Measurements from ENCODE around the gene SPACA9. TPM values are rescaled to one million over a fixed set of nuclear protein-coding genes. Genes with fewer than 3 reads are reported as not detected.
A peak's percentile ranks its signal among the peaks of the same experiment; 100 is the strongest.

Gene SPACA9
- total RNA-seq, 1 experiment from 2014 or later: 3.8 TPM

GRCh38 chr9:132894346-132894745, 15.6 kb downstream of the SPACA9 start:
- no peak for DNase-seq (ENCODE audit: low read depth)

DNA sequence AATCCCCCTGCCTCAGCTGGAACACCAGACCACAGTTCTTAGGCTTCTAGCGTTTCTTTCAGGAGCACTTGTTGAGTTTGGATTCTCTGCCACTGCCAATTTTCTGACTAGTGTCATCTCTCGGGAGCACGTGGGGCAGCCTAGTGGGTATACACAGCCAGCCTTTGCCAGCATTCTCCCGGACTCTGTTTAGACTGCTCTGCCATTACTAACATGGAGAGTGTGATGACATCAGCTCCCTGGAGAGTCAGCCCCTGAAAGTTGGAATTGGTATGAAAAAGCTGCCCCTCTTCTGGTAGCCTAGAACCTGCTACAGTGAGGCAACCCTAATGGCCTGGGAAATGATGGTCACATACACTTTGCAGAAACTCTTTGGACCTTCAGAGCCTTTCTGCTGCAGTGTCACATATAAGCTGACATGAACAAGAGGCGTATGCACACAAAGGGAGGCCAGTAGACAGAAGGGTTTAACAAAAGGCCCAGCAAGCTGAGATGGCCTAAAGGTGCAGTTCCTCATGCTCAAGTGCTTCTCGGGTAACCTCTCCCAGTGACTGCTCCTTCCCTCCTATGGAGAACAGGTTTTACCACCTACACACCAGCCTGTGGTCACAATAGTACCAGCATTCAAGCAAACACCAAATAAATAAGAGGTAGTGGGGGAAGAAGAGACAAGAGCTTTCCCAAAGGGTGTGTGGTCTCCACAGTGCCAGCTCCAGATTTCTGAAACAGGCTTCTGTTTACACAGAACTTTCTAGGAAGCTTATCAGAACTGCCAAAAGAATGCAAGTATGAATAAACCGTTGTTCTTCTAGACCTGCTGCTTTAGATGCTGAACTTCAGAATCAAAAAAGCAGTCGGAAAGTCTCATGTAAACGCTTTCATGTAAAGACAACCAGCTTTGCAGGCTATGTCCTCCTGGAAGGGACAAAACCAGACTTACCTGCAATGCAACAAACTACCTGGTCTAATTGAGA, 16.5 kb downstream of the SPACA9 start:
- DNase-seq (ENCODE audit: low read depth): no peak

GRCh38 chr9:132896264-132896663, 17.6 kb downstream of the SPACA9 start:
- no peak for DNase-seq (ENCODE audit: low read depth)

DNA sequence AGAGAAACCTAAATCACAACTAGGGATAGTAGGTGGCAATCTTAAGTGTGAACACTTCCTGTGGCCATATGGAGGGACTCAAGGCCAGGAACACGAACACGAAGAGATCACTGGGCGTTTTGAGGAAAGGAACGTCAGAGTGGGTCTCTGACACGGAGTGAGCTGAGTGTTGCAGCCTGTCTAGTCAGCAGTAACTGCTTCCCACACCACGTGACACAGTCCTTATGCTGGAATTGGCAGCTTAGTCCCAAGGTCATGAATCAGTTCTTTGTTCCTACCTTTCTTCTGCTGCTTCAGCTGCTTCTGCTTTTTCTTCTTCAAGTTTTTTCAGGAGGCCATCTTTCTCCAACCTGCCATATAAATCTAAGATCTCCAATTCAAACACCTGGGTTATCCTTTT, 18.2 kb downstream of the SPACA9 start:
- no peak for DNase-seq (ENCODE audit: low read depth)

DNA sequence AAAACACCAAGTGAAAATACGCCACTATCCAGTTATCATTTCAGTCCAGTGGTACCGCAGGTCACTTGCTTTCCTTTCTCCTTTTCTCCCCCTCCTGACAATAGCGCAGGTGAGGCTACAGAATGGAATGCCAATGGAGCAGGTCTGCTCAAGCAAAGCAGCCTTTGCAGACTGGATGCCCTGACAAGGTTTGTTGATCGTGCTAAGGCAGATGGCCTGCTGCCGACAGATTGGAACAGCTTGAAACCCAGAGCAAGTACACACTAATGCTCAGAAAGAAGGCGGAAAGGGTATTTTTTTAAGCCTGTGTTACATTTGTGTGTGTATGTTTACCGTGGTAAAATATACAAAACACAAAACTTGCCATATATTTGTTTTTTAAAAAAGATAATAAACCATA, 19.4 kb downstream of the SPACA9 start:
- no peak for DNase-seq (ENCODE audit: low read depth)

GRCh38 chr9:132901858-132902831, 23.4 kb downstream of the SPACA9 start:
- DNase-seq (ENCODE audit: low read depth): peak; percentile 78

DNA sequence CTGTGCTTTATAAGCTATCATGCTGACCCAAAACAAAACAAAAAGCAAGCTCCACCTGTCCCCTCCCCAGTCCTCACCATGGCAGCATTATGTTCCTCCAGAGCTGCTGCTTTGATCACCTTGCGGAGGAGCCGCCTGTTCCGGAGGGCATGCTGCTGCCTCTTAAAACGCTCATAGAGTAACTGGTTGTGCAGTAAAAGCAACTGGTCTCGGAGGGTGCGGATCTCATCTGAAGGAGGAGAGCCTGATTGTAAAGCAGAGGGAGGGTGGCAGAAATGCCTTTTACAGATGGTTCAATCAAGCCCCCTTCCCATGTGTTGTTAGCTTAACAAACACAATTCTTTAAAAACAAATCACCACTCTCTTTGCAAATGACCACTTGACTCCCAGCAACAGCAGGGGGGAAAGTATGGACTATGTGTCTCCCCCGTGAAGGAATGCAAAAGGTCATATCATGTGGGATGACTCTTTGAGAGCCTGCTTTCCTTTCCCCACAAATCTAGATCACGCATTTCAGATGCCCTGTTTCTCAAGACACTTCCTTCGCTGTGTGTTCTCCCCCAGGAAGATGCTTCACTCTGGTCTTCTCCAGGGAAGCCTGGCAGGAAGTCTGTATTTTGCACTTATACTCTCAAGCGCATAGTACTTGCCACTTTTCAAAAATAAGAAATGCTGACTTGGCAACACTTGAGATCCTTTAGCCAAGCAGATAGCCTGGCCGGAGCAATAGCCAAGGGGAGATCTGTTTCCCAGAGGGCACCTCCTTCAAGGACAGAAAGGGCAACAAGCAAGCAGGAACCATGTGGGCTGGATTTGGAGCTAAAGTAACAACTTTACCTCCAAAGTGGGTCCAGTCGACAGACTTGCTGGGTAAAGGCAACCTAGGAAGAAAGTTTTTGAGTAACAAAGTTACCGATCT, 25.1 kb downstream of the SPACA9 start:
- DNase-seq (ENCODE audit: low read depth): no peak

DNA sequence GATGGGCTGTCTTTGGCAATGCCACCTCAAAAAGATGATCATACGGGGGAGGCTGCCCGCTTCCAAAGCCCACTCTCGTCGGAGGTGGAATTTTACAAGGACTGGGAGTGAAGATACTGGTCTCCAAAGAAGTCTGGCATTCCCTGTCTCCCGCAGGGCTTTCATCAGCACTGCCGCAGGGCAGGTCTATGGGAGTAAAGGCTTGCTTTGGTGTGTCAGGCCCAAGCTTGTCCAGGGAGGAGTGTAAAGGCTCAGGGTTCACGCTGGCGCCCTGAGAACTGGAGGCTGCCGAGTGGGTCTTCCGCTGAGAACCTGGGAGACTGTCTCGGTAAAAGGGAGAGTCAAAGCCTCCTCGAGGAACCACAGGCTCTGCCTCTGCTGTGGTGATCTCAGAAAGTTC, 27.0 kb downstream of the SPACA9 start:
- DNase-seq (ENCODE audit: low read depth): no peak

- DNase-seq (ENCODE audit: low read depth): no peak
Measured at GRCh38 chr9:132908635-132909034, 29.9 kb downstream of the SPACA9 start.

DNA sequence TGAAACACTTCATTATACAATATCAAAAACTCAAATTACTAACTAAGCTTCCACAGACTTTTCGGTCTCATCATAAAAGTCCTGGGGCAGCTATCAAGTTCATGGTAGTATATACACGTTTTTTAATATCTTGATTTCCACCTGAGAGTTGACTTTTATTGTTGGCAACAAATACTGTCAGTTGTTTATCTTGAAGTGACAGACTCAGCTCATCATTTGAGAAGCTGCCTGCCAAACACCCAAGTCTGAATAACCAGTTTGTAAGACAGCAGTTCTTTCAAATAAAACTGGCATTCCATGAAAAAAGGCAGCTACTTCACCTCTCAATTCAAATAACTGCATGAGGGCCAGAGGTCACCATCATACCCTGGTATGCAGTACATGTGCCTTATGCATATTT, 30.6 kb downstream of the SPACA9 start:
- no peak for DNase-seq (ENCODE audit: low read depth)

DNA sequence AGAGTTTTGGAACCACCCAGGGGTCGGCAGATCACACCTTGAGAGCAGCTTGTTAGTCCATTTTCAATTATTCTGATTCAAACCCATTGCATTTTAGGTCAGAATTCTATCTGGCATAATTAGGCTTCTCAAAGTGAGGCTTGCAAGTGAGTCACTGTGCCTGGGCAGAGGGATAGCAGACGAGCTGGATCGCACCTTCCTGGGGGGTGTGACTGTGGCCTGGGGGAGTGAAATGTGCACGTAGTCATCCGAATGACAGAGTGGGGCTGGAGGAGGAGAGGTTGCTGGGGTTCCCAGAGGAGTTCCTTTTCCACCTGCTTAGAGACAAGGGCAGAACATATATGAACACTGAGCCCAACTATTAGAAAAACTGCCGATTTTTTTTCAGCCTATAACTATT, 31.7 kb downstream of the SPACA9 start:
- peak; percentile 21 for DNase-seq (ENCODE audit: low read depth)

DNA sequence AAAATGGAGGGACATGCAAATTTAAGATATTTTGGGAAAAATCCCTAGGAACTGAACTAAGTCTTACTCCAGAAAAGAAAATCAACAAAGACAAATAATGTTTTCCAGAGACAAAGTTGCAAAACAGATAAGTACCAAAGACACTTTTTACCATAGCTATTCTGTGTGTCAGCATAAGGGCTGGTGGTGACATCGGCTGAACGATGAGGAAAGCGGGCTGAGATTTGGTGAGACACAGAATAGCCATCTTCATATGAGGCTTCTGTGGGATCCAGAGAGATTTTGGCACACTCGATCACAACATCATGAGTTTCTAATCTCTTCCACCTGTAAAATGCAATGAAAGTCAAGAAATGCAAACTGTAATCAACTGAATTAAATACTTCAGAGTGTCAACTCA, 33.4 kb downstream of the SPACA9 start:
- no peak for DNase-seq (ENCODE audit: low read depth)

- DNase-seq (ENCODE audit: low read depth): no peak
Measured at GRCh38 chr9:132914924-132915323, 36.2 kb downstream of the SPACA9 start.

- DNase-seq (ENCODE audit: low read depth): no peak
Measured at GRCh38 chr9:132919614-132920268, 41.0 kb downstream of the SPACA9 start.

- DNase-seq (ENCODE audit: low read depth): no peak
Measured at GRCh38 chr9:132923346-132923902, 44.7 kb downstream of the SPACA9 start.

- no peak for DNase-seq (ENCODE audit: low read depth)
Measured at GRCh38 chr9:132927704-132928103, 49.0 kb downstream of the SPACA9 start.

GRCh38 chr9:132931178-132931735, 52.6 kb downstream of the SPACA9 start:
- DNase-seq (ENCODE audit: low read depth): no peak

- no peak for DNase-seq (ENCODE audit: low read depth)
Measured at GRCh38 chr9:132935026-132935425, 56.3 kb downstream of the SPACA9 start.

DNA sequence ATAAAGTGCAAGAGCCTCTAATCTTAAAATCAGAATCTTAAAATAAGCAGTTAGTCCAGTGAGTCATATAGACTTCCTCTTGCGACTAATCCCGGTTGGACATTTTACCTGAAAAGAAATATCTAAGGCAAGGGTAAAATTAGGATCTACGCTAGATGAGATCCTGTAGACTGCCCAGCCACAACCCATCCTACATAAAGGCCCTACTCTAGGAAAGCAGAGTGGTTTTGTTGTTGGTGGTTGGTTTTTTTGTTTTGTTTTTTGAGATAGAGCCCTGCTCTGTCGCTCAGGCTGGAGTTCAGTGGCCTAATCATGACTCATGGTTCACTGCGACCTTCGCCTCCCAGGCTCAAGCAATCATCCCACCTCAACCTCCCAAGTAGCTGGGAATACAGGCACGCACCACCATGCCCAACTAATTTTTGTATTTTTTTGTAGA, 58.8 kb downstream of the SPACA9 start:
- no peak for DNase-seq (ENCODE audit: low read depth)

DNA sequence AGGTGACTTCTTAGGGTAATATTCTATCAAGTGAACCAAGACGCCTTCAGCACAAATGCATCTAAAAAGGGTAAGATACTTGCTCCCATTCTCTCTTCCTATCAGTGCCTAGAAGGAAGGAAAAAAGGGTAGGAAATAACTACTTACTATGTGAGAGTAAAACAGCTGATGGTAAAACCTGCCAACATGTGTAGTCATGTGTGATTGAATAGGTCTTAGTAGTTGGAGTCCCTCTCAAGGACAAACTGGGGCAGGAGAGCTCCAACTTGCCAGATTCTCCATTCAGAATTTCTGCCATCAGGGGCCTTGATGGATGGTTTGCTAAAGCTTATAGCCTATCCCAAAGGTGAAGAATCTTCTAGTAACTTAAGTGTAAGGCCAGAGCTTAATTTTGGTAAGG, 60.5 kb downstream of the SPACA9 start:
- no peak for DNase-seq (ENCODE audit: low read depth)
